Tibial nerve (tissue), 4 donors: ENCODE results near the gene C16orf74. TPM values are rescaled to one million over a fixed set of nuclear protein-coding genes. Genes with fewer than 3 reads are reported as not detected.

Experiments
- DNase-seq, 2 donors: peaks; one replicate each; pipeline ENCODE4 v3.0.0-alpha.2; 2019; ENCODE audit warnings: low spot score in 2 of 2
- H3K27ac ChIP-seq, 4 donors: fragments of 200-600 bp; sonication (generic) in 3 of 4; one replicate each; pipeline ENCODE4 v1.5.1; 2017 to 2019; ENCODE audit warnings: mild to moderate bottlenecking in 1 of 4
- H3K27me3 ChIP-seq, 2 donors: fragments of 200-600 bp; sonication (generic) in 1 of 2; one replicate each; pipeline versions ENCODE4 v1.5.1 to v1.6.0; 2017 to 2019
- H3K36me3 ChIP-seq, 3 donors: fragments of 200-600 bp; sonication (generic); one replicate each; pipeline ENCODE4 v1.5.1; 2018 to 2019
- H3K4me1 ChIP-seq, 4 donors: fragments of 200-600 bp; sonication (generic) in 3 of 4; one replicate each; pipeline ENCODE4 v1.5.1; 2017 to 2019
- H3K4me3 ChIP-seq, 4 donors: fragments of 200-600 bp; sonication (generic) in 3 of 4; one replicate each; pipeline ENCODE4 v1.5.1; 2017 to 2019; ENCODE audit warnings: mild to moderate bottlenecking in 1 of 4, moderate library complexity in 1 of 4
- H3K9me3 ChIP-seq, 4 donors: fragments of 200-600 bp; sonication (generic) in 3 of 4; one replicate each; pipeline ENCODE4 v1.5.1; 2017 to 2019
- CTCF ChIP-seq, 5 experiments: fragments of 200-600 bp in 3 of 5; fragments of 450-650 bp in 2 of 5; sonication (generic) in 3 of 5; IDR thresholded peaks; one replicate each; pipeline ENCODE4 v1.5.1; 2016 to 2019; ENCODE audit warnings: antibody characterized with exemption in 5 of 5, mild to moderate bottlenecking in 3 of 5, moderate library complexity in 2 of 5
- EP300 ChIP-seq, 2 donors: sonication (generic); formaldehyde crosslinking; IDR thresholded peaks; one replicate each; pipeline ENCODE4 v1.6.1; 2017; ENCODE audit warnings: antibody characterized with exemption in 2 of 2, mild to moderate bottlenecking in 1 of 2
- POLR2A ChIP-seq, 2 donors: fragments of 450-650 bp; IDR thresholded peaks; one replicate each; pipeline ENCODE4 v1.6.1; 2017; ENCODE audit warnings: antibody characterized with exemption in 2 of 2, mild to moderate bottlenecking in 2 of 2, moderate library complexity in 2 of 2
- WGBS, 2 donors: methylation state at CpG; one replicate each; pipeline ENCODE4 v1.1.5; 2018; 5-methylcytosine and 5-hydroxymethylcytosine counted together
- total RNA-seq, 4 donors: library from RNA; depleted of rRNA; stranded (reverse); fragments of >200 nt; gene quantifications; one replicate each; pipeline ENCODE4 v1.1.0, GENCODE V29; 2016

The C16orf74 gene
- total RNA-seq, 4 donors from 2014 or later = 1.5 to 2.5 TPM; not detected in 2

DNA sequence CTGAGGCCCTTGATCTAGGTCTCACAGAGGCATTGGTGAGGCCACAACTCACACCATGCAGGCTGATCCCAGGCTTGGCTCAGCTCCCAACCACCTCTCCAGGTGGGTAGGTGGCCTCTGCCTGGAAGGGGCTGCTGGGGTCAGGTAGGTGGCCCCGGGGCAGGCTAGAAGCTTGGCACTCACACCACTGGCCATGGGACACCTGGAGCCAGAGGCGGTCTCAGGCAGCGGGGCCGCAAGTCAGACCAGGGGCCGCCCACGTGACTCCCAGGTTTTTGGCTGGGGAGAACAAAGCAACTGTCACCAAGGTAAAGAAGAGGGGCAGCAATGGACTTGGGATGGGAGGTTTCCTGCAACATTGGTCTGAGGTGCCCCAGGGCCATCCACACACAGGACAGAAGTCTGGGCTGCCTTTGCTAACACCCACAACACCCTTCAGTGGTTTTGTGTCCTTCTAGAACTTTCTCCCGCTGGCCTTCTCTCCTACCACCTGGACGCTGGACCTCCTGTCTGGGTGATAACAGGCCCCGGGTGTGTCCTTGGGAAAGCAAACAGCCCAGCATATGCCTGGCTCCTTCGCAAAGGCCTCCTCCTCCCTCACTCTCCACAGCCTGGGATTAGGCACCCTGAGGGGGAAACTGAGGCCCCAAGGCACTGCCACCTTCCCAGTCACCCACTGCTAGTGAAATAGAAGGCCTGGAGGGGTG, 16.4 kb downstream of the C16orf74 start:
- no peaks in the 10 kb centered on the region for H3K9me3 ChIP-seq
- no peaks in the 10 kb centered on the region for H3K4me1 ChIP-seq
- WGBS, 2 donors = 76 to 78% methylated on average over 8 to 10 of the region's 10 CpGs
- no peaks in the 10 kb centered on the region for H3K27me3 ChIP-seq
- no peak for TF ChIP-seq EP300 (IDR thresholded peaks at IDR 0.05)
- TF ChIP-seq POLR2A (IDR thresholded peaks at IDR 0.05) = no peak
- no peak for TF ChIP-seq CTCF (IDR thresholded peaks at IDR 0.05)
- no peak overlapping the region for H3K27ac ChIP-seq
- no peaks in the 10 kb centered on the region for H3K36me3 ChIP-seq
- DNase-seq = no peak
- H3K4me3 ChIP-seq = no peak overlapping the region

GRCh38 chr16:85733839-85734170, 17.1 kb downstream of the C16orf74 start:
- H3K9me3 ChIP-seq = no peaks in the 10 kb centered on the region
- TF ChIP-seq POLR2A (IDR thresholded peaks at IDR 0.05) (no peak), CTCF (IDR thresholded peaks at IDR 0.05) (no peak), EP300 (IDR thresholded peaks at IDR 0.05) (no peak)
- H3K27me3 ChIP-seq = no peaks in the 10 kb centered on the region
- DNase-seq = no peak
- H3K4me1 ChIP-seq = no peaks in the 10 kb centered on the region
- H3K36me3 ChIP-seq = no peaks in the 10 kb centered on the region
- no peak overlapping the region for H3K27ac ChIP-seq
- H3K4me3 ChIP-seq = no peak overlapping the region
- 34 to 35% methylated on average over 11 of the region's 11 CpGs for WGBS, 2 donors

DNA sequence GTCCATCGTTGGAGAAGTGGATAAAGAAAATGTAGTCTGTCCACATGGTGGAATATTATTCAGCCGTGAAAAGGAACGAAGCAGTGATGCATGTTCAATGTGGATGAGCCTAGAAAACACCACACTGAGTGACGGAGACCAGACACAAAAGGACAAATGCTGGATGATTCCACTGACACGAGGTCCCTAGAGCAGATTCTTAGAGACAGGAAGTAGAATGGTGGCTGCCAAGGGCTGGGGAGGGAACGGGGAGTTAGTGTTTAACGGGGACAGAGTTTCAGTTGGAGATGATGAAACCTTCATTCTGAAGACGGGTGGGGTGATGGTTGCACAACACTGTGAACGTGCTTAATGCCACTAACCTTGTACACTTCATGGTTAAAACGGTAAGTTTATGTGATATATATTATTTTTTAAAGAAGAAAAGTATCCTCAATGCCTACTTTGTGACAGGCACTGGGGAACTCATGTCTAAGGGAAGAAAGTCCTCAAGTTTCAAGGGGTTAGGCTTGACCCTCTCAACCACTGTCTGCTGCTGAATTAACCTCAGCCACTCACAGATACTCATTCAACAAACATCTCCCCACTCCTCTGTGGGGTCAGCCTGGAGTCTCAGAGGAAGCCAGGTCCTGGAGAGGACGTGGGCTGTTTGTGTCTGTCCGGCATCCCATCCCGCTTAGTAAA, 17.6 kb downstream of the C16orf74 start:
- Histone ChIP-seq H3K4me3 (no peak overlapping the region), H3K9me3 (no peaks in the 10 kb centered on the region), H3K27ac (no peak overlapping the region), H3K36me3 (no peaks in the 10 kb centered on the region), H3K4me1 (no peaks in the 10 kb centered on the region), H3K27me3 (no peaks in the 10 kb centered on the region)
- 60 to 61% methylated on average over 13 of the region's 13 CpGs for WGBS, 2 donors
- TF ChIP-seq CTCF (IDR thresholded peaks at IDR 0.05) (no peak), POLR2A (IDR thresholded peaks at IDR 0.05) (no peak), EP300 (IDR thresholded peaks at IDR 0.05) (no peak)
- peak in 1 of 2 donors; percentile 8 for DNase-seq

DNA sequence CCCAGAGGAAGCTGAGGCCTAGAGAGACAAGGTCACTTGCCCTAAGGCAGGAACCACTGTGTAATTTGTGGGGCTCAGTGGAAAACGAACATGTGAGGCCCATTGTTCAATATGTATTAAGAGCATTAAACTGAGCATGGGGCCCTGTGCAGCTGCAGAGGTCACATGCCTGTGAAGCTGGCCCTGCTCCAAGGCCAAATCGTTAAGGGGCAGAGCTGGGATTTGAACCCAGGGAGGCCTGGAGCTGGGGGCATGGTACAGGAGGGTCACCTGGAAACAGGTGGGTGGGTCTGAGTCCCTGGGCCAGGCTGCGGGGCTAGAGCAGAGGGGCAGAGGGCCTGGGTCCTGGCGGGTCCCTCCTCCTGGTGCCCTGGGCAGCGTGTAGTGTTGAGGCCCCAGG, 19.7 kb downstream of the C16orf74 start:
- DNase-seq = no peak
- Histone ChIP-seq H3K4me1 (no peaks in the 10 kb centered on the region), H3K9me3 (no peaks in the 10 kb centered on the region), H3K27me3 (no peaks in the 10 kb centered on the region), H3K36me3 (no peaks in the 10 kb centered on the region), H3K4me3 (no peak overlapping the region), H3K27ac (no peak overlapping the region)
- WGBS, 2 donors = 51 to 59% methylated on average over 5 of the region's 5 CpGs
- TF ChIP-seq CTCF (IDR thresholded peaks at IDR 0.05) = no peak
- TF ChIP-seq POLR2A (IDR thresholded peaks at IDR 0.05) = no peak
- TF ChIP-seq EP300 (IDR thresholded peaks at IDR 0.05) = no peak

- no peaks in the 10 kb centered on the region for H3K36me3 ChIP-seq
- no peak overlapping the region for H3K27ac ChIP-seq
- no peaks in the 10 kb centered on the region for H3K4me1 ChIP-seq
- no peaks in the 10 kb centered on the region for H3K27me3 ChIP-seq
- H3K9me3 ChIP-seq = no peaks in the 10 kb centered on the region
- WGBS, 2 donors = 90 to 93% methylated on average over 5 of the region's 5 CpGs
- DNase-seq = no peak
- no peak overlapping the region for H3K4me3 ChIP-seq
- TF ChIP-seq EP300 (IDR thresholded peaks at IDR 0.05) (no peak), POLR2A (IDR thresholded peaks at IDR 0.05) (no peak), CTCF (IDR thresholded peaks at IDR 0.05) (no peak)
Measured at GRCh38 chr16:85730186-85730465, 20.8 kb downstream of the C16orf74 start.
